GM21381 (cell line): ENCODE results near the gene CFAP20DC.
"Not testable (repeated sequence)": the region's sequence is repeated elsewhere in the genome, so short reads cannot be mapped to it uniquely, and the experiment has no call there.

ENCODE experiments used
- ATAC-seq: cut with Tn5 transposase; IDR thresholded peaks from one replicate; pipeline ENCODE4 v1.9.1; 2021; ENCODE audit warnings: mild to moderate bottlenecking, moderate library complexity; ENCODE audit not compliant: unreplicated experiment

The CFAP20DC gene

GRCh38 chr3:58754074-58754473 is 295.8 kb downstream of the CFAP20DC start:
- peak; percentile 71 for ATAC-seq

- no peak for ATAC-seq
Measured at GRCh38 chr3:58751882-58752567, 297.8 kb downstream of the CFAP20DC start.

DNA sequence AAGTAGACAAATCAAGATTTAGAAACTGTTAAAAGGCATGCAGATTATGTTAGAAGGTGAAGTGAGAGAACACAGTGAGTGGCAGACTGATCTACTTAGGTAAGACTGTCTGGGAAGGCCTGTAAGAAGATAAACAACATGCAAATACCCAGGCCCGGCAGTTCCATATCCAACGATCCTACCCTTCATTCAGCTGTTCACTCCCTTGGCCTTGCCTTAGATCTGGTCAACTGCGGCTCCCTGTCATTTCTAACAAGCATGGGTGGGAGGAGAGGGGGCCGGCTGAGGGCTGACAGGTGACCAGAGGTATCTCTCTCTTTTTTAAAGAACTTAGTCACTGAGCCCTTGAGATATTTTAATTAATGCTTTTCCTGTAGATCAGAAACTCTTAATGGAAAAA is 298.6 kb downstream of the CFAP20DC start:
- ATAC-seq, result no peak

DNA sequence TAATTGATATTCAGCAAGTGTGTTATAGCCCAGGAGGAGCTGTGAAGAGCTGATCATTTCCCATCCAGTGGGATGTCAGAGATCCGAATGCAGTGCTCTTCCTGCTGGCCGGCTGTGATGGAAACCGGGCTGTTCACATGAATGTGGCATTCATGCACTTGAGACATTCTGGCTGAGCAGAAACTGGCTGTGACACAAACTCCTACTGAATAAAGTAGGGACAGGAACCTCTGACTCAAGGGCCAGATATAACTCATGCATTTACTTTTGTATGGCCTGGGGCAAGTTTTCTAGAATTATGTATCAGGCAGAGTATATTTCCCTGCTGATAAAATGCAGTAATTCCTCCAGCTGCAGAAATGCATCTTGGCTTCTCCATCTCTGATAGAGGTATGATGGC is 299.9 kb downstream of the CFAP20DC start:
- ATAC-seq, result no peak

DNA sequence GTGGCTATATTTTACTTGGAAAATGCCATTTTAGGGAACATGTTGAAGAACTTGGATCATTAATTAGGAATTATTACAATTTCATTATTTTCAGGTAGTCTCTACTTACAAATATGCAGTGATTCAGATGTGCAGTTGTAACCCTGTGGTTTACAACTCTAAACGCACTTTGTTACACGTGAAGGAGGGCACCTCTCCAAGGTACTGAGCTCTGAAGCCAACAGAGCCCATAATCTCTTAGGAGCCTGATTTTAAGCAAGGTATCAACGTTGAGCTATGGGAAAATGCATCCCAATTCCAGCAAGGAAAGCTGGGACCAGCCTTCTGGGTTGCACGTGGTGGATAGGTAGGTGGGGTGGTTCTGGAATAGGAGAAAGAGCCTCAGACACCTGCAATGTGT is 301.8 kb downstream of the CFAP20DC start:
- no peak for ATAC-seq

- ATAC-seq, result no peak
Measured at GRCh38 chr3:58746758-58747157, 303.1 kb downstream of the CFAP20DC start.

GRCh38 chr3:58743296-58743695 is 306.5 kb downstream of the CFAP20DC start:
- ATAC-seq, result no peak

DNA sequence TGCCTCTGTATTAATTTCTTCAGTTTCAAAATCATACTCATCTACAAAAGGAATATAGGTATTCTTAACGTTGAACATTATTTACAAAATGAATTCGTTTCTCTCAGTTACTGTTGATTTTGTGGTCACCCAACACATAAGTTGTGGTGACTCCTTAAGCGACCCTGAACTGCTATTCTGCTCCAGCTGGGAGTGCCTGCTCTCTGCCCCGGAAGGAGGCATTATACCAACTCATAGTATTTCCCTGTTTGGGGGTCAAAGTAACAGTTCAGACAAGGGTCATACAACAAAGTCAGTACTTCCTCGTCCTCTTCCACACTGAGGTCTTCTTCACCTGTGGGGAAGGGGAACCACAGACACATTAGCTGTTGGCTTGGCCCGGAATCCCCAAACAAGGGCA is 307.6 kb downstream of the CFAP20DC start:
- no peak for ATAC-seq

DNA sequence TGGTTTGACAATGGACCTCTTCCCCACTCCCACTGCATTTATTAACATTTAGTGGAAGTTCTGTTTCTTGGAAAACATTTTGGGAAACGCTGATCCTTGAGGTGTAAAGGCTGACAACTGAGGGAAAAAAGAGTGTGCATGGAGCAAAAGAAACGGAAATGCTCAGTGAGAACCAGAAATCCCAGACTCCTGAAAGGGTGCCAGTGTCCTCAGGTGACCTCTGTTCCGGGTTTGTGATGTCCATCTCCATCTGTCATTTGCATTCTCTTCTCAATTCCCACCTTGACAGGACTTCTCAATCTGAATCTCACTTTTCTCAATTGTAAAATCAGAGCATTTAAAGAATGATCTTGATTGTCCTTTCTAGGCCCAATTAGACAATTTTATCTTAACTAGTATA is 312.2 kb downstream of the CFAP20DC start:
- no peak for ATAC-seq

GRCh38 chr3:58731673-58732072 is 318.2 kb downstream of the CFAP20DC start:
- ATAC-seq, result no peak

GRCh38 chr3:58728723-58729122 is 321.1 kb downstream of the CFAP20DC start:
- no peak for ATAC-seq

- no peak for ATAC-seq
Measured at GRCh38 chr3:58725326-58725853, 324.4 kb downstream of the CFAP20DC start.

- ATAC-seq, result no peak
Measured at GRCh38 chr3:58724336-58724735, 325.5 kb downstream of the CFAP20DC start.

GRCh38 chr3:58723173-58723572 is 326.7 kb downstream of the CFAP20DC start:
- ATAC-seq, result no peak

DNA sequence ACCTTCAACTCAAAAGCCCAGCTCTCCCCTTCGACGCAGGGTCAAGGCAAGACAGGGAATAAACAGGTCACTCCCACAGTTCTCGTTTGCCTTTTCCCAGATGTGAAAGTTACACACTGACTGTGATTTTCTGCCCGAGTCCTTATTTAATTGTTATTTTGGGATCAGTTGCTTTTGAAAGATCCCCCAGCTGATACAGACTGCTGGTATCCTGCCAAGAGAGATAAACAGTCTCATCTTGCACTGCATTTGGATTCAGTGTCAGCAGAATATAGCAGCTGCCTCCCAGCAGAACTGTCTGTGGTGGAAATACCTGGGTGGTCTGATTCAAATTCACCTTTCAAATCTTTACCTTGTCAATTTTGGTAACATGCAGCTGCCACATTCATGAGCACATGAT is 327.3 kb downstream of the CFAP20DC start:
- no peak for ATAC-seq

GRCh38 chr3:58720526-58720925 is 329.3 kb downstream of the CFAP20DC start:
- no peak for ATAC-seq

DNA sequence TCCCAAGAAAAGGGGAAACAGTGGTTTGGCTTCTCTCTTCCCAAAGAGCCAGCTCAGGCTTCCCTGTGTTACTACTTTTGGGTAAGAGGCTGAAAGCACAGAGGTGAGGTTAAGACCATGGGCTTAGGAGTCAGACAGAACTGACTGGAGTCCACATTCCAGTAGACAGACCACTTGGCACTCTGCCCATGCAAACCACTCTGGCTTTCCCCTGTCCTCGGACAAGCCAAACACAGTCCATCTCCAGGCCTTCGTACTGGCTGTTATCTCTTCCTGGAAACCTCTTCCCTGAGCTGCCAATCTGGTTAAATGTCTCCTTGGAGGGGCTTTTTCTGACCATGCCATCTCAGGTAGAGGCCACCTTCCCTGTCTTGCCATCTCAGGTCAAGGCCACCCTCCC is 330.1 kb downstream of the CFAP20DC start:
- ATAC-seq, result no peak

- ATAC-seq, result no peak
Measured at GRCh38 chr3:58713715-58714401, 336.0 kb downstream of the CFAP20DC start.

GRCh38 chr3:58711871-58712270 is 338.0 kb downstream of the CFAP20DC start:
- no peak for ATAC-seq

DNA sequence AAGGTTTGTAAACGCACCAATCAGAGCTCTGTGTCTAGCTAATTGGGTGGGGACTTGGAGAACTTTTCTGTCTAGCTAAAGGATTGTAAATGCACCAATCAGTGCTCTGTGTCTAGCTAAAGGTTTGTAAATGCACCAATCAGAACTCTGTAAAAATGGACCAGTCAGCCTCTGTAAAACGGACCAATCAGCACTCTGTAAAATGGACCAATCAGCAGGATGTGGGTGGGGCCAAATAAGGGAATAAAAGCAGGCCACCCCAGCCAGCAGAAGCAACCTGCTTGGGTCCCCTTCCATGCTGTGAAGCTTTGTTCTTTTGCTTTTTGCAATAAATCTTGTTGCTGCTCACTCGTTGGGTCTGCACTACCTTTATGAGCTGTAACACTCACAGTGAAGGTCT is 340.8 kb downstream of the CFAP20DC start:
- ATAC-seq, result not testable (repeated sequence)

DNA sequence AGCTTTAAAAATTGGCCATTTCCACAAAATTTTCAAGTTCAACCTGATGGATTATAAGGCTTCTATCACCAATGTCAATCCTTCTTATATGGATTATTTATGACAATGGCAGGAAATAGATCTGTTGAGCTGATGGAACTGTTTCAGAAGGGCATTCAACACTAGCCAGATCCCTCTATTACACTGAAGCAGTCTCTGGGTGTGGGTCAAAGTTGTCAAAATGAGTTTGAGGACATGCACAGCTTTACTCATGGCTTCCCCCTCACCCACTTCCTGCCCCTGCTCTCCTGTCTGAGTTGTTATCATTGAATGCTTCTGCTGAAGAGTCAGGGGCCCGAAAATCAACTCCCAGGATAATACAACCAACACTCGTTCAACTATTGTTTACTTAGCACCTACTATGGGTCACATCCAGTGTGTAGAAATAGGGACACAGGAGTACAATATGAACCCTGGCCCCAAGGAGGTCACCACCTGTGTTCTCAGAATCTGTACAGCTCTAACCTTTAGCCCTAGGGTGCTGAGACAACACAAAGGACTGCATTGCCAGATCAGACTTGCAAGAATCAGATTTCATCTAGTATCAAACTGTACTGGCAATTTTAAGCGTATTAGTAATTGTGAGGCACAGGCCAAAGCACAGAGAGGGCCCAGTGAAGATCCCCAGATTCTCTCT is 341.6 kb downstream of the CFAP20DC start:
- ATAC-seq, result no peak

DNA sequence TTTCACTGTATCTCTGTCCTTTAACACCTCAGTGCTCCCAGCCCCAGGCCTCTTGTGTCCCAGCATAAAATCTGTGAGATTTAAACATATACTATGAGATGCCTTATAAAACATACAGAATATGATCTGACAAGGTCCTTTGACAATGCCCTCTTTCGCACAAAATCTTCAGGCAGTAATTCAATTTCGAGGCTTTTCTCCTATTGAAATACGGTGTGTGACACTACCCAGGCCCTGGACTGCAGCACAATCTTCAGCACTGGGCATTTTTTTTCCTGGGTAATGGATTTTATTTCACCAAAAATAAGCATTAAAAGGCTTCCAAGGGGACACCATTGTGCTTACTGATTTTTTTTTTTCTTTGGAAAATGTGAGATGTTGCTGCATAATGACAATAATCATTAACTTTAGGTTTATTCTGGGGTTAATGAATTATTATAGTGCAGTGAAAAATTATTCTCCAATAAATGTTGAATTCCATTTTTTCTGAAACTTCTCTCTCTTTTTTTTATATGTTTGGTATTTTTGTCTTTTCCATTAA is 342.4 kb downstream of the CFAP20DC start:
- ATAC-seq, result no peak
